ENCODE measurements around the gene PYURF.

DNA sequence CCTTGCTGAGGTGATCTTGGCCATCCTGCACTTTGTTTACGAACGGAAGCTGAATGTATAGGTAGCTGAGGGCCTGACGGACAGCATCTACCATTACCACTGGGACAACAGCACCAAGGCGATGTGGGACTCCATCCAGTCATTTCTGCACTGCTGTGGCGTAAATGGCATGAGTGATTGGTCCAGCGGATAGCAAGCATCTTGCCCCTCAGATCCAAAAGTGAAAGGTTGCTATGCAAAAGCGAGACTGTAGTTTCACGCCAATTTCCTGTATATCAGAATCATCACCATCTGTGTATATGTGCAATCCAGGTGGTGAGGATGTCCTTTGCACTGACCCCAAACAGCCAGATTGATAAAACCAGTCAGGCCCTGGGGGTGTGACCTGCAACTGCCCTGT lies 4.2 kb upstream of the PYURF start:
- TF ChIP-seq, protein P1, sequence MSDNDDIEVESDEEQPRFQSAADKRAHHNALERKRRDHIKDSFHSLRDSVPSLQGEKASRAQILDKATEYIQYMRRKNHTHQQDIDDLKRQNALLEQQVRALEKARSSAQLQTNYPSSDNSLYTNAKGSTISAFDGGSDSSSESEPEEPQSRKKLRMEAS (IDR thresholded peaks at IDR 0.05; ENCODE audit: low read depth) = no peak
- TF ChIP-seq, protein P2, sequence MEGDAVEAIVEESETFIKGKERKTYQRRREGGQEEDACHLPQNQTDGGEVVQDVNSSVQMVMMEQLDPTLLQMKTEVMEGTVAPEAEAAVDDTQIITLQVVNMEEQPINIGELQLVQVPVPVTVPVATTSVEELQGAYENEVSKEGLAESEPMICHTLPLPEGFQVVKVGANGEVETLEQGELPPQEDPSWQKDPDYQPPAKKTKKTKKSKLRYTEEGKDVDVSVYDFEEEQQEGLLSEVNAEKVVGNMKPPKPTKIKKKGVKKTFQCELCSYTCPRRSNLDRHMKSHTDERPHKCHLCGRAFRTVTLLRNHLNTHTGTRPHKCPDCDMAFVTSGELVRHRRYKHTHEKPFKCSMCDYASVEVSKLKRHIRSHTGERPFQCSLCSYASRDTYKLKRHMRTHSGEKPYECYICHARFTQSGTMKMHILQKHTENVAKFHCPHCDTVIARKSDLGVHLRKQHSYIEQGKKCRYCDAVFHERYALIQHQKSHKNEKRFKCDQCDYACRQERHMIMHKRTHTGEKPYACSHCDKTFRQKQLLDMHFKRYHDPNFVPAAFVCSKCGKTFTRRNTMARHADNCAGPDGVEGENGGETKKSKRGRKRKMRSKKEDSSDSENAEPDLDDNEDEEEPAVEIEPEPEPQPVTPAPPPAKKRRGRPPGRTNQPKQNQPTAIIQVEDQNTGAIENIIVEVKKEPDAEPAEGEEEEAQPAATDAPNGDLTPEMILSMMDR (IDR thresholded peaks at IDR 0.05) = no peak
- TF ChIP-seq FOXM1 (IDR thresholded peaks at IDR 0.05; ENCODE audit: low read depth) (no peak), MXI1 (IDR thresholded peaks at IDR 0.05; ENCODE audit: low read depth, low read length) (no peak)

All from SK-N-SH (cell line).